ENCODE results near the gene APRT. TPM values are rescaled to one million over a fixed set of nuclear protein-coding genes. Genes with fewer than 3 reads are reported as not detected.

Gene APRT
- total RNA-seq: 78.6 TPM
- 10 to 100 TPM; 61.2 to 83.0 (median 65.9) TPM for polyA plus RNA-seq (ENCODE audit: insufficient read depth in 1 of 8, insufficient read length in 8 of 8, low replicate concordance in 1 of 8)
- long read RNA-seq, donor 1, transcript APRT-202 (5 exons, 664 nt): minor isoform, 7 of 25 reads
- long read RNA-seq, donor 1, transcript APRT-201 (5 exons, 947 nt): major isoform, 12 of 25 reads
- long read RNA-seq, donor 1, partial matches to known transcripts: 6 of 25 reads
- long read RNA-seq, donor 1, other reads (novel, unspliced or antisense): 0 of 25 reads
- long read RNA-seq, donor 2, transcript APRT-201 (5 exons, 947 nt): major isoform, 6 of 9 reads
- long read RNA-seq, donor 2, partial matches to known transcripts: 0 of 9 reads
- long read RNA-seq, donor 2, other reads (novel, unspliced or antisense): 0 of 9 reads
- long read RNA-seq, donor 3, transcript APRT-202 (5 exons, 664 nt): minor isoform, 11 of 48 reads
- long read RNA-seq, donor 3, transcript APRT-201 (5 exons, 947 nt): major isoform, 30 of 48 reads
- long read RNA-seq, donor 3, partial matches to known transcripts: 0 of 48 reads
- long read RNA-seq, donor 3, other reads (novel, unspliced or antisense): 5 of 48 reads
- long read RNA-seq, donor 4, transcript APRT-201 (5 exons, 947 nt): minor isoform, 21 of 47 reads
- long read RNA-seq, donor 4, transcript APRT-202 (5 exons, 664 nt): major isoform, 22 of 47 reads
- long read RNA-seq, donor 4, partial matches to known transcripts: 0 of 47 reads
- long read RNA-seq, donor 4, other reads (novel, unspliced or antisense): 0 of 47 reads
- long read RNA-seq, donor 5, transcript APRT-201 (5 exons, 947 nt): major isoform, 68 of 151 reads
- long read RNA-seq, donor 5, transcript APRT-202 (5 exons, 664 nt): minor isoform, 30 of 151 reads
- long read RNA-seq, donor 5, partial matches to known transcripts: 28 of 151 reads
- long read RNA-seq, donor 5, other reads (novel, unspliced or antisense): 19 of 151 reads
- long read RNA-seq, donor 6, transcript APRT-202 (5 exons, 664 nt): minor isoform, 23 of 91 reads
- long read RNA-seq, donor 6, transcript APRT-201 (5 exons, 947 nt): major isoform, 53 of 91 reads
- long read RNA-seq, donor 6, partial matches to known transcripts: 0 of 91 reads
- long read RNA-seq, donor 6, other reads (novel, unspliced or antisense): 11 of 91 reads
- long read RNA-seq, donor 7, transcript APRT-201 (5 exons, 947 nt): major isoform, 44 of 97 reads
- long read RNA-seq, donor 7, transcript APRT-202 (5 exons, 664 nt): minor isoform, 18 of 97 reads
- long read RNA-seq, donor 7, partial matches to known transcripts: 20 of 97 reads
- long read RNA-seq, donor 7, other reads (novel, unspliced or antisense): 14 of 97 reads
- long read RNA-seq, donor 8, transcript APRT-202 (5 exons, 664 nt): minor isoform, 12 of 35 reads
- long read RNA-seq, donor 8, transcript APRT-201 (5 exons, 947 nt): major isoform, 19 of 35 reads
- long read RNA-seq, donor 8, partial matches to known transcripts: 0 of 35 reads
- long read RNA-seq, donor 8, other reads (novel, unspliced or antisense): 0 of 35 reads
- long read RNA-seq, donor 9, transcript APRT-202 (5 exons, 664 nt): minor isoform, 6 of 37 reads
- long read RNA-seq, donor 9, transcript APRT-201 (5 exons, 947 nt): major isoform, 22 of 37 reads
- long read RNA-seq, donor 9, partial matches to known transcripts: 0 of 37 reads
- long read RNA-seq, donor 9, other reads (novel, unspliced or antisense): 5 of 37 reads
- long read RNA-seq, donor 10, transcript APRT-202 (5 exons, 664 nt): minor isoform, 17 of 76 reads
- long read RNA-seq, donor 10, transcript APRT-201 (5 exons, 947 nt): major isoform, 38 of 76 reads
- long read RNA-seq, donor 10, partial matches to known transcripts: 0 of 76 reads
- long read RNA-seq, donor 10, other reads (novel, unspliced or antisense): 17 of 76 reads
- long read RNA-seq, donor 11, transcript APRT-201 (5 exons, 947 nt): major isoform, 24 of 49 reads
- long read RNA-seq, donor 11, transcript APRT-202 (5 exons, 664 nt): minor isoform, 14 of 49 reads
- long read RNA-seq, donor 11, partial matches to known transcripts: 0 of 49 reads
- long read RNA-seq, donor 11, other reads (novel, unspliced or antisense): 10 of 49 reads

GRCh38 chr16:88811769-88812512, at the start of gene APRT:
Gene APRT (minus strand): TSS chr16:88811928. CDS start chr16:88811899, 29 bp downstream.
- Histone ChIP-seq H3K27ac (ENCODE audit: low read length) (peak within 1 kb of the TSS; percentile 90), H3K9me3 (replicated peaks; ENCODE audit: control insufficient read depth, low read depth, low read length) (no peaks in the 10 kb centered on the region), H3K4me3 (ENCODE audit: low read length) (peak within 1 kb of the TSS; percentile 68), H3K27me3 (ENCODE audit: control insufficient read depth, insufficient read depth, low read length) (no peaks in the 10 kb centered on the region), H3K36me3 (ENCODE audit: control insufficient read depth, insufficient read depth, low read length) (peaks cover 25% of the 10 kb centered on the region), H3K4me1 (ENCODE audit: control insufficient read depth, insufficient read depth, low read length) (peaks cover 56% of the 10 kb centered on the region)
- DNase-seq: peak; percentile 97
- under 1% methylated on average over 80 of the region's 84 CpGs for WGBS (ENCODE audit: insufficient coverage)

- Histone ChIP-seq H3K4me3 (ENCODE audit: low read length) (no peak overlapping the region), H3K4me1 (ENCODE audit: control insufficient read depth, insufficient read depth, low read length) (peaks cover 19% of the 10 kb centered on the region), H3K27me3 (ENCODE audit: control insufficient read depth, insufficient read depth, low read length) (no peaks in the 10 kb centered on the region), H3K27ac (ENCODE audit: low read length) (no peak overlapping the region), H3K36me3 (ENCODE audit: control insufficient read depth, insufficient read depth, low read length) (peaks cover 46% of the 10 kb centered on the region), H3K9me3 (replicated peaks; ENCODE audit: control insufficient read depth, low read depth, low read length) (no peaks in the 10 kb centered on the region)
- DNase-seq: no peak
- 85% methylated on average over 17 of the region's 19 CpGs for WGBS (ENCODE audit: insufficient coverage)
These were observed 49.6 kb upstream of the APRT start for GRCh38 chr16:88861359-88861758.

- peaks cover 46% of the 10 kb centered on the region for H3K36me3 ChIP-seq (ENCODE audit: control insufficient read depth, insufficient read depth, low read length)
These were observed 47.8 kb upstream of the APRT start for GRCh38 chr16:88859381-88860091.

GRCh38 chr16:88857728-88858339, 46.1 kb upstream of the APRT start:
- no peaks in the 10 kb centered on the region for H3K27me3 ChIP-seq (ENCODE audit: control insufficient read depth, insufficient read depth, low read length)
- H3K27ac ChIP-seq (ENCODE audit: low read length): no peak overlapping the region
- H3K4me1 ChIP-seq (ENCODE audit: control insufficient read depth, insufficient read depth, low read length): peaks cover 34% of the 10 kb centered on the region
- 15% methylated on average over 12 of the region's 12 CpGs for WGBS (ENCODE audit: insufficient coverage)
- peak; percentile 71 for DNase-seq
- no peaks in the 10 kb centered on the region for H3K9me3 ChIP-seq (replicated peaks; ENCODE audit: control insufficient read depth, low read depth, low read length)
- H3K4me3 ChIP-seq (ENCODE audit: low read length): peak overlapping the region; percentile 85
- peaks cover 43% of the 10 kb centered on the region for H3K36me3 ChIP-seq (ENCODE audit: control insufficient read depth, insufficient read depth, low read length)

More at GRCh38 chr16:88859381-88860091, 47.8 kb upstream of the APRT start:
- H3K9me3 ChIP-seq (replicated peaks; ENCODE audit: control insufficient read depth, low read depth, low read length): no peaks in the 10 kb centered on the region
- H3K27ac ChIP-seq (ENCODE audit: low read length): no peak overlapping the region
- DNase-seq: no peak
- H3K4me1 ChIP-seq (ENCODE audit: control insufficient read depth, insufficient read depth, low read length): peaks cover 28% of the 10 kb centered on the region
- H3K27me3 ChIP-seq (ENCODE audit: control insufficient read depth, insufficient read depth, low read length): no peaks in the 10 kb centered on the region
- WGBS (ENCODE audit: insufficient coverage): 84% methylated on average over 18 of the region's 20 CpGs
- H3K4me3 ChIP-seq (ENCODE audit: low read length): no peak overlapping the region

GRCh38 chr16:88856828-88857727, 45.4 kb upstream of the APRT start, which contains the start of the genes GALNS and TRAPPC2L:
Gene GALNS (minus strand): TSS chr16:88856947. CDS start chr16:88856877, 70 bp downstream.
Gene TRAPPC2L (plus strand): TSS chr16:88857127. CDS start chr16:88857151, 24 bp downstream.
- peak within 1 kb of the TSS; percentile 85 for H3K4me3 ChIP-seq (ENCODE audit: low read length)
- H3K4me1 ChIP-seq (ENCODE audit: control insufficient read depth, insufficient read depth, low read length): peaks cover 34% of the 10 kb centered on the region
- H3K9me3 ChIP-seq (replicated peaks; ENCODE audit: control insufficient read depth, low read depth, low read length): no peaks in the 10 kb centered on the region
- H3K36me3 ChIP-seq (ENCODE audit: control insufficient read depth, insufficient read depth, low read length): peaks cover 36% of the 10 kb centered on the region
- H3K27ac ChIP-seq (ENCODE audit: low read length): no peak within 1 kb of the TSS
- under 1% methylated on average over 85 of the region's 87 CpGs for WGBS (ENCODE audit: insufficient coverage)
- peak; percentile 97 for DNase-seq
- H3K27me3 ChIP-seq (ENCODE audit: control insufficient read depth, insufficient read depth, low read length): no peaks in the 10 kb centered on the region

GRCh38 chr16:88856122-88856827, 44.5 kb upstream of the APRT start:
- peak overlapping the region; percentile 51 for H3K4me3 ChIP-seq (ENCODE audit: low read length)
- H3K4me1 ChIP-seq (ENCODE audit: control insufficient read depth, insufficient read depth, low read length): peaks cover 34% of the 10 kb centered on the region
- 14% methylated on average over 24 of the region's 53 CpGs for WGBS (ENCODE audit: insufficient coverage)
- no peak overlapping the region for H3K27ac ChIP-seq (ENCODE audit: low read length)
- no peak for DNase-seq
- peaks cover 28% of the 10 kb centered on the region for H3K36me3 ChIP-seq (ENCODE audit: control insufficient read depth, insufficient read depth, low read length)
- H3K27me3 ChIP-seq (ENCODE audit: control insufficient read depth, insufficient read depth, low read length): no peaks in the 10 kb centered on the region
- no peaks in the 10 kb centered on the region for H3K9me3 ChIP-seq (replicated peaks; ENCODE audit: control insufficient read depth, low read depth, low read length)
